Hippocampal formation (tissue), 2 donors: ENCODE results near the gene ELAVL4.

Source experiments
- DNase-seq, 2 donors: peaks; one replicate each; lab custom pipeline; 2025; lab: John Stamatoyannopoulos, UW

ELAVL4 gene

DNA sequence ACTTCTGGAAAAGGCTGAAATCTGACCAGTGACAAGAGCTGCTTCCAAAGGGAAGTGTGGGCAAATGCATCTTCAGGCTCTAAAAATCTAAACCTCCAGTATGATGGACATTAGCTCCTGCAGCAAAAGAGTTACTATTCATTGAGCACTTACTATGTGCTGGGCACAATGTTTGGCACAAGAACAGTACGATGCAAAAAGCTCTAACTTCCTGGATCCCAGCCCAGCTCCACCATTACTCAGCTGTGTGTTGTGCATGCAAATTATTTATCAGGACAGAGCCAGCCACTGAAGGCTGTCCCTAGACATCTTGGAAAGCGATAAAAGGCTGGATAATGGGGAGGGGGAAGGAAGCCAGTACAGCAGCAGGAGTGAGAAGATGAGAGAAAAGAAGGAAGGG lies 143.5 kb downstream of the ELAVL4 start:
- peak in 1 of 2 donors; percentile 5 for DNase-seq
